Activated T-cell treated with anti-CD3 and anti-CD28 coated beads, Interleukin-2, amount 50 U/mL, for 72 hours (primary cell): ENCODE results near the gene LTA. TPM values are rescaled to one million over a fixed set of nuclear protein-coding genes. Genes with fewer than 3 reads are reported as not detected.
A peak's percentile ranks its signal among the peaks of the same experiment; 100 is the strongest.

Experiments used
- ATAC-seq, 2 donors: fragments of 150-1000 bp; cut with Tn5 transposase; replicated peaks in 1 of 2; 2 replicates each; pipeline ENCODE4 v1.10.0; 2021; ENCODE audit warnings: moderate library complexity in 2 of 2, mild to moderate bottlenecking in 1 of 2
- DNase-seq, 2 donors: peaks; one replicate each; pipeline ENCODE4 v3.0.0; 2021 to 2022; ENCODE audit warnings: mixed read lengths in 1 of 2
- H3K27ac Mint-ChIP-seq: one replicate; pipeline ENCODE4 v1.8.0; 2022; ENCODE audit warnings: mild to moderate bottlenecking, moderate library complexity, mixed read lengths
- H3K27me3 Mint-ChIP-seq: one replicate; pipeline ENCODE4 v1.8.0; 2022; ENCODE audit warnings: low read depth, mixed read lengths
- H3K36me3 Mint-ChIP-seq, 2 donors: one replicate each; pipeline ENCODE4 v1.8.0; 2022; ENCODE audit warnings: mixed read lengths in 2 of 2, mild to moderate bottlenecking in 1 of 2; ENCODE audit not compliant: insufficient read depth in 2 of 2
- H3K4me1 Mint-ChIP-seq: one replicate; pipeline ENCODE4 v1.8.0; 2022; ENCODE audit warnings: low read depth, mixed read lengths
- H3K4me3 Mint-ChIP-seq, 2 donors: one replicate each; pipeline ENCODE4 v1.8.0; 2022; ENCODE audit warnings: mild to moderate bottlenecking in 2 of 2, mixed read lengths in 2 of 2, moderate library complexity in 2 of 2
- H3K9me3 Mint-ChIP-seq, 2 donors: one replicate each; pipeline ENCODE4 v1.8.0; 2022; ENCODE audit warnings: mixed read lengths in 2 of 2
- total RNA-seq, 2 donors: library from RNA; stranded (reverse); gene quantifications; one replicate each; pipeline ENCODE4 v1.2.3, GENCODE V29; 2022

Gene LTA
- total RNA-seq, result 100 to 1,000 TPM in 1 of 2 donors, 10 to 100 TPM in 1; 77.2 to 110 TPM

GRCh38 chr6:31572041-31572911, at the start of gene LTA:
TSS of gene LTA (plus strand) at chr6:31572289. CDS start at chr6:31572743, 454 bp downstream.
- Mint-ChIP-seq H3K27me3 (no peaks in the 10 kb centered on the region), H3K36me3 (peaks cover 8% of the 10 kb centered on the region in 2 donors), H3K27ac (peak within 1 kb of the TSS; percentile 89), H3K4me3 (peak within 1 kb of the TSS; percentile 92), H3K9me3 (no peaks in the 10 kb centered on the region), H3K4me1 (peaks cover 98% of the 10 kb centered on the region)
- ATAC-seq, result peak; percentile 51 to 62
- peak; percentile 83 to 85 for DNase-seq

GRCh38 chr6:31525553-31525931, 46.5 kb upstream of the LTA start:
- peaks cover 4 to 9% of the 10 kb centered on the region in 2 donors for H3K36me3 Mint-ChIP-seq
- H3K4me3 Mint-ChIP-seq, result no peak overlapping the region
- H3K9me3 Mint-ChIP-seq, result no peaks in the 10 kb centered on the region
- no peak overlapping the region for H3K27ac Mint-ChIP-seq
- ATAC-seq, result no peak
- DNase-seq, result no peak
- no peaks in the 10 kb centered on the region for H3K4me1 Mint-ChIP-seq
- H3K27me3 Mint-ChIP-seq, result no peaks in the 10 kb centered on the region

GRCh38 chr6:31525932-31526591, 46.0 kb upstream of the LTA start:
- DNase-seq (no peak), ATAC-seq (peak; percentile 8 to 21)
- Mint-ChIP-seq H3K9me3 (no peaks in the 10 kb centered on the region), H3K4me3 (no peak overlapping the region), H3K27ac (peak overlapping the region; percentile 6), H3K4me1 (no peaks in the 10 kb centered on the region), H3K36me3 (peaks cover 8 to 13% of the 10 kb centered on the region in 2 donors), H3K27me3 (no peaks in the 10 kb centered on the region)

- H3K4me3 Mint-ChIP-seq, result no peak overlapping the region
- no peaks in the 10 kb centered on the region for H3K9me3 Mint-ChIP-seq
- H3K27ac Mint-ChIP-seq, result no peak overlapping the region
- H3K36me3 Mint-ChIP-seq, result peaks cover 13 to 22% of the 10 kb centered on the region in 2 donors
- ATAC-seq (peak; percentile 12 to 18), DNase-seq (no peak)
- no peaks in the 10 kb centered on the region for H3K27me3 Mint-ChIP-seq
- peaks cover 11% of the 10 kb centered on the region for H3K4me1 Mint-ChIP-seq
Measured at GRCh38 chr6:31528307-31528777, 43.7 kb upstream of the LTA start.

- H3K9me3 Mint-ChIP-seq, result no peaks in the 10 kb centered on the region
- ATAC-seq (peak; percentile 12 to 15), DNase-seq (no peak)
- peaks cover 13% of the 10 kb centered on the region for H3K4me1 Mint-ChIP-seq
- H3K4me3 Mint-ChIP-seq, result no peak within 1 kb of the TSS
- H3K27me3 Mint-ChIP-seq, result no peaks in the 10 kb centered on the region
- H3K36me3 Mint-ChIP-seq, result peaks cover 15 to 24% of the 10 kb centered on the region in 2 donors
- no peak within 1 kb of the TSS for H3K27ac Mint-ChIP-seq
Measured at GRCh38 chr6:31528821-31529328, 43.2 kb upstream of the LTA start, which contains the start of gene MCCD1. TSS of gene MCCD1 (plus strand) at chr6:31528962. CDS start at chr6:31529015, 53 bp downstream.

GRCh38 chr6:31529329-31530150, 42.5 kb upstream of the LTA start:
- Mint-ChIP-seq H3K4me1 (peaks cover 14% of the 10 kb centered on the region), H3K36me3 (peaks cover 15 to 30% of the 10 kb centered on the region in 2 donors), H3K4me3 (no peak overlapping the region), H3K27ac (no peak overlapping the region), H3K9me3 (no peaks in the 10 kb centered on the region), H3K27me3 (no peaks in the 10 kb centered on the region)
- ATAC-seq (peak in 1 of 2 donors; percentile 3), DNase-seq (no peak)

- peaks cover 25% of the 10 kb centered on the region for H3K4me1 Mint-ChIP-seq
- H3K4me3 Mint-ChIP-seq, result no peak overlapping the region
- no peaks in the 10 kb centered on the region for H3K27me3 Mint-ChIP-seq
- peaks cover 21 to 41% of the 10 kb centered on the region in 2 donors for H3K36me3 Mint-ChIP-seq
- no peaks in the 10 kb centered on the region for H3K9me3 Mint-ChIP-seq
- no peak overlapping the region for H3K27ac Mint-ChIP-seq
- ATAC-seq (no peak), DNase-seq (no peak)
Measured at GRCh38 chr6:31530659-31531058, 41.4 kb upstream of the LTA start.

- DNase-seq (no peak), ATAC-seq (no peak)
- H3K36me3 Mint-ChIP-seq, result peaks cover 23 to 46% of the 10 kb centered on the region in 2 donors
- no peak overlapping the region for H3K4me3 Mint-ChIP-seq
- H3K27ac Mint-ChIP-seq, result no peak overlapping the region
- peaks cover 30% of the 10 kb centered on the region for H3K4me1 Mint-ChIP-seq
- H3K9me3 Mint-ChIP-seq, result no peaks in the 10 kb centered on the region
- H3K27me3 Mint-ChIP-seq, result no peaks in the 10 kb centered on the region
Measured at GRCh38 chr6:31531162-31531561, 40.9 kb upstream of the LTA start.

GRCh38 chr6:31531771-31532643, 40.1 kb upstream of the LTA start:
- Mint-ChIP-seq H3K27me3 (no peaks in the 10 kb centered on the region), H3K27ac (no peak overlapping the region), H3K36me3 (peaks cover 23 to 53% of the 10 kb centered on the region in 2 donors), H3K9me3 (no peaks in the 10 kb centered on the region), H3K4me3 (no peak overlapping the region), H3K4me1 (peaks cover 37% of the 10 kb centered on the region)
- no peak for DNase-seq
- ATAC-seq, result no peak

- no peaks in the 10 kb centered on the region for H3K9me3 Mint-ChIP-seq
- no peak for ATAC-seq
- H3K27ac Mint-ChIP-seq, result peak overlapping the region; percentile 86
- DNase-seq, result no peak
- no peak overlapping the region for H3K4me3 Mint-ChIP-seq
- H3K4me1 Mint-ChIP-seq, result peaks cover 44% of the 10 kb centered on the region
- peaks cover 25 to 57% of the 10 kb centered on the region in 2 donors for H3K36me3 Mint-ChIP-seq
- no peaks in the 10 kb centered on the region for H3K27me3 Mint-ChIP-seq
Measured at GRCh38 chr6:31532644-31533454, 39.2 kb upstream of the LTA start.

GRCh38 chr6:31533455-31533841, 38.6 kb upstream of the LTA start:
- no peak for DNase-seq
- Mint-ChIP-seq H3K4me1 (peaks cover 48% of the 10 kb centered on the region), H3K4me3 (no peak overlapping the region), H3K36me3 (peaks cover 28 to 60% of the 10 kb centered on the region in 2 donors), H3K27me3 (no peaks in the 10 kb centered on the region), H3K9me3 (no peaks in the 10 kb centered on the region), H3K27ac (peak overlapping the region; percentile 86)
- ATAC-seq, result peak in 1 of 2 donors; percentile 38
